ENCODE results near the gene RPS15A. TPM values are rescaled to one million over a fixed set of nuclear protein-coding genes. Genes with fewer than 3 reads are reported as not detected.
A peak's percentile ranks its signal among the peaks of the same experiment; 100 is the strongest.
"Not testable (repeated sequence)": the region's sequence is repeated elsewhere in the genome, so short reads cannot be mapped to it uniquely, and the experiment has no call there.

RPS15A gene
- total RNA-seq, 1 donor from 2014 or later: 1,438 TPM

DNA sequence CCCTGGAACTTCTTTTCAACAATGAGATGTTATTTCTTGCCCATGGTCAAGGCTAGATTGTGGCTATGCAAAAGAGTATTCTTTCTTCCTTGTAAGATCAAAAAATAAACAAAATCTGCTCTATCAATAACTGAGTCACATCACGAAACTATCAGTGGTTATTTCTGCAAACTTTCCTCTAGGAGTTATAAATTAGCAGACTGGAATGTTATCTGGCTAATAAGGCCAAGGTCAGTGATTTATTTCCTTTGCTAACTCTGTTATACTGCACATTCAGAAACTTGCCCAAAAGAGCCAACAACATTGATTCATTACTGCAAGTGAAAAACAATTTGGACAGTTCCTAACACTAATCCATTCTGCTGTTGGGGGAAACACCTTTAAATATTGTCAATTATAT is 6.2 kb upstream of the RPS15A start:
- ATAC-seq: no peak

DNA sequence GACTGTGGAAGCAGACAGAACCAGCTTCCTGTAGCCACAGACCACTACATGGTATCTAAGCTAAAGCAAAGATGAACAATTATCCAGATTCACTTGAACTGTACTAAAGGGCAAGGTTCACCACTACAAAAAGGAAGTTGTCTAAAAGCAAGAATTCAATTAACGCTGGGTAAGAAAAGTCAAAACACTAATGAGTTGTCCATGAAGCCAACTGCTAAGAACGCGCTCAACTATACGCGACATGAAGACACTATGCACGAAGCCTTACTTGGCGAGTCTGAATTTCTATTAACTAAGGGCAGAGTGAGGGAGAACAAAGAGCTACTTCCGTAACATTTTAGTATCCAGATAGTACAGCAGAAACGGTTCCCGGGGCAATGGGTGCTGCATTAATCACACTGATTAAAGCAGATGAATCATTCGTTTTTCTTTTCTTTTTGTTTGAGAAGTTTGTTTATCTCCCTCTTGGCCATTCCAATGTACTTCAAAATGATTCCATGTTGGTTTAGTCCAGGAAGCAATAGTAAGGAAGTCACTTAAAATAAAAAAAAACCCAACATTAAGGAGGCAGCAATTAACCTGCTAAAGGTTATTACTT is 2.8 kb upstream of the RPS15A start:
- peak; percentile 42 for ATAC-seq

DNA sequence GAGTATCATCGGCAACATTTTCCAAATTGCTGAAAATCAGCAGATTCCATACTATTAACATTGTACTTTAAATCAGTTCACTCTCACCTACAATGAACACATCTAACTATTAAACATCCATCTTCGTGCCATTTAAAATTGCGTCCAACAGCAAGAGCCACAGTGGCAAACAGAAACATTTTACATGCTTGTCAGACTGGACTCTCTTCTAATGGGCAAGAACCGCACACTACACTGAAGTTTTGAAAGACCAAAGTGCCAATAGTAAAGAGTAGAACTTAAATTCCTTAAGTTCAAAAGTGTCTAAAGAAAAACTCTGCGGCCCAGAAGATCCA is 652 bp downstream of the RPS15A start:
- ATAC-seq: no peak

DNA sequence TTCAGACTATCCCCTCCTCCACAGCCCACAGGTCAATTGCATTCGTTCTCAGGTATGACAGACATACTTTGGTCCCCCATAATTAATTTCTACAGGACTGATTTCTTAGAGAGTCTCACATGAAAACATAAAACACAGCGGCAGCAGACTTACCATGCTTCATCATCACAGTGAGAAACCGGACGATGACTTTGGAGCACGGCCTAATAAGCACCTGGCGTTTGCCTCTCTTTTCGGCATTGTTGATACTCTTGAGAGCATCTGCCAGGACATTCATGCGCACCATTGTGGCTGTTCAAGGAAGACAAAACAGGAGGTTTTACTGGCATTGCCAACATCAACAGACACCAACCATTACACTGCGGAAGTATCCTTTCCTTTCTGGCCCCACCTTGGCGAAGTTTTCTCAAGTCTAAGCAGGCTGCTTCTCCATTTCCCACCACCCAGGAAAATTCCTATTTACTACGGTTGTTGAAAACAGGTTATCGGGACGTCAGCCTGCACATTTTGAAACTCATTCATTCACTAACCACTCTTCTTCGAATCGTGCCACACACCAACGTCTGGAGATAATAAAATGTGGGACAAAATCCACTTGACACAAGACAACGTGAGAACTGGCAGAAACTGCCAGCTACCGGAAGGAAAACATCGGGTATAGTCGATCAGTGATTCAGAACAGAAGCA is 1.2 kb downstream of the RPS15A start:
- peak; percentile 6 for ATAC-seq

DNA sequence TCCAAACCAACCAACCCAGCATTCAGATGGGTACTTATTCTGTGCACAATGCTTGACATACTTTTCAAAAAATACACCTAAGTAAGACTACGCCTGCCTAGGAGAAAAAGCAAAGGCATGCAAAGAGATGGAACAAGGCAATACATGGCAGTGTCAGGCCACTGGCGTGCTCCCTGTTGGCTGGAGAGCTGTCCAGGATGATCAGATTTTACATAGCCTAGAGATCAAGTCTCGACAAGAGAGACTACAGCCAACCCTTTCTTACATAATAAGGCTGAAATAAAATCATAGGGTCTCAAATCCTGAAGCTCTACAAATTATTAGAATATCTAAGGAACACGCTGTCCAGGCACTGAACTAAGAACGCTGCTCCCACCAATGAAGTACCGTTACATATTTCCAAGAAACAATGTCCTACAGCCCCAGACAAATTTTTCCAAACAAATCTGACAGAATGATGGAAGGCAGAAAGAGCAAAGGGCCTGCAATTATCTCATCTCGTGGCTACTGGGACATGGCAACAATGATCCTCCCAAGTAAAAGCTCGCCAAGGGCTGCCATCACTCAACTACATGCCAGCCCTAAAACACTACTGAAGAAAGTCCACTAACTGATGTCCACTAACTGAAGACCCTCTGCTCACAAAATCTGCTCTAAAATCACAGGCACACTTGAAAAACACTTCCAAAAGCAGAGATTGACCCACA is 5.1 kb downstream of the RPS15A start:
- no peak for ATAC-seq

DNA sequence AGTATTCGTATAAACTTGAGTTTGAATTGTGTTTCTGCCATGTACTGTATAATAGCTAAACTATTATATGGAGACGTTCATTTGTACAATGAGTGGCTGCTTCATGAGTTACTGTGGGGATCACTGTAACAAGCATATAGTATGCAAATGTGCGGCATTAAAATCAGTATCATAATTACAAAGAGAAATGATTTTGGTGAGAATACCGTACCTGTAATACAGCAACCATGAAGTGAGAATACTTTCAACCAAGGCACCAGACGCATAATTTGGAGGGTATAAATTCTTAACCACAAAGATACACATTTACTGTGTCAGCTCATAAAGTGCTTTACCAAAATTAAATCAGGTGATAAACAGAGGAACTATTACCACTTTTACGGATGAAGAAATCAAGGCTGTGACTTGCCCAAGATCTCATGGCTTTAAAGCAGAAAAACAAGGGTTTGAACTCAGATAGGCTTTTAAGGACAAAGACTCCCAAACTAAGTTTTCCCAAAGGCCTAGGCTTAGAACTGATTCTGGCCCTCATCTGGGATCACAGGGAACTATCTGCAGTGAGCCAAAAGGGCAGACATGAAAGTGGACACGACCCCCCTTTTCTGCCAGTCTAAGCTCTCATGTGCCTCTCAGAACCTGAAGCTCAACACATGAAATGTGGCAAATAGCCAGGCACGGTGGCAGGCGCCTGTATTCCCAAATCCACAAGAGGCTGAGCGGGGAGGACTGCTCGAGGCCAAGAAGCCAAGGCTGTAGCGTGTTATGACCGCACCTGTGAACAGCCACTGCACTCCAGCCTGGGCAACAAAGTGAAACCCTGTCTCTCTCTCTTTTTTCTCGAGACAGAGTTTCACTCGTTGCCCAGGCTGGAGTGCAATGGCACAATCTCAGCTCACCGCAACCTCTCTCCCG is 6.4 kb downstream of the RPS15A start:
- no peak for ATAC-seq

DNA sequence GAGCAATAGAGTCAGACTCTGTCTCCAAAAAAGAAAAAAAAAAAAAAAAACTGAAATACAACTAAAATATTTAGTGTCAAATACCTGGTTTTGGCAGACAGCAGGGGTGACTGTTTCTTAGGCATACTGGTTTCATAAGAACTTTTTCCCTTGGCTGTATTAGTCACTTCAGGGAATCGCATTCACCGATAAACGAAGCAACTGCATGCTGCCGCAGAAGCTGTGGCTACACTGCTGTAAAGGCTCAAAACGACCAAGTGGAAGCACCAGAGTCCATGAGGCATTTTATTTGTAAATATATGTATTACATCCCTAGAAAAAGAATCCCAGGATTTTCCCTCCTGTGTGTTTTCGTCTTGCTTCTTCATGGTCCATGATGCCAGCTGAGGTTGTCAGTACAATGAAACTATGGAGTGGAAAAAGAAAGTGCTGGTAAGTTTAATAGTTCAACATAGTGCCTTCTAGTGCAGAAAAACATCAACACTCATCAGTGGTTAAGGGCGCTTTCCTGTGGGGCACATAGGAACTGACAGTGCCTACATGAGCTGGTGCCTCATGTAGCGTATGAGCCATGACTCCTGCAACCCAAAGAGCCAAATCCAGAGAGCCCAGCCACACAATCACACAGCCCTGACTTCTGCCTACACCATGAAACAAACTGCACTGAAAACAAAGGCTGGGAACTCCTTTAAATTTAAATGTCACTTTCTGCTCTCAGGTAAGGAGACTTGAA is 7.3 kb downstream of the RPS15A start:
- ATAC-seq: no peak

DNA sequence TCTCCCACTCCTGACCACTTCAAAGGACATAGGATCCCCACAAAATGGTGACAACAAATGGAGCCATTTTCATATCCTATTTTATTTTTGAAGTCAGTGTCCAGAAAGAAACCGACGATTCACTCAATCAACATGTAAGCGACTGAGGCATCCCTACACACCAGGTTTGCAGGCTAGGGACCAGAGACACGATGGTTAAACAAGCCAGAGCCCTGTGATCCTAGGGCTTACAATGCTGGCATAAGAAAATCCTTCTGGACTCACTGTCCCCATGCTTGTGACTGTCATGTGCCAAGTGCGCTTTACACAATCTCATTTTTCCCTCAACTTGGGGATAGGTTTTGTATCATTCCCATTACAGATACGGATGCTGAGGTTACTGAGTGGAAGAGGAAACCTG is 8.9 kb downstream of the RPS15A start:
- ATAC-seq: not testable (repeated sequence)

DNA sequence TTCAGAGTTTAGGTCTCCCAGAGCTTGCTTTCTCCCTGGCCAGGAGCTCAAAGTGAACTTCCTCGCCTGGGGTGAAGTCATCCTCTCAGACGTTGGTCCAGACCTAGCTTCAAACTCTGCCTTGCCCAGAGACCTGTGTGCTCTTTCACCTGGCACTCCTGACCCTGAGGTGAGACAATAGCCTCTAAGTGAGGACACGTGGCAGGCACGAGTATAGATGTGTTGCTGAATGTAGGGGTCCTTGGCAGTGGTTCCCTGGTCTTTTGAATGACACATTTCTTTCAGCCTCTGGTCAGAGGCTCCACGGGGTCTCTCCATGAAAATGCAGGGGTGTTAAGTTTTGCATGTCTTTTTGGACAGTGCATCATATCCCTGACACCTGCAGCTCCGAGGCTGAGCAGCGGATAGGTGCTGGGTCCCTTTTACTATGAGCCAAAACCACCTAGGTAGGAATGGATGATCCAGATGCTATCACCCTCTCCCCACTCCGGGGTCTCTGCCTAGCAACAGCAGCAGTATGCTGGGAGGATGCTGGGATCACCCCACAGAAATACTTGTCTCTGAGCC is 9.6 kb downstream of the RPS15A start:
- peak; percentile 42 for ATAC-seq

DNA sequence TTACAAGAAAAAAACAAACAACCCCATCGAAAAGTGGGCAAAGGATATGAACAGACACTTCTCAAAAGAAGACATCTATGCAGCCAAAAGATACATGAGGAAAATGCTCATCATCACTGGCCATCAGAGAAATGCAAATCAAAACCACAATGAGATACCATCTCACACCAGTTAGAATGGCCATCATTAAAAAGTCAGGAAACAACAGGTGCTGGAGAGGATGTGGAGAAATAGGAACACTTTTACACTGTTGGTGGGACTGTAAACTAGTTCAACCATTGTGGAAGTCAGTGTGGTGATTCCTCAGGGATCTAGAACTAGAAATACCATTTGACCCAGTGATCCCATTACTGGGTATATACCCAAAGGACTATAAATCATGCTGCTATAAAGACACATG is 12.5 kb downstream of the RPS15A start:
- not testable (repeated sequence) for ATAC-seq

DNA sequence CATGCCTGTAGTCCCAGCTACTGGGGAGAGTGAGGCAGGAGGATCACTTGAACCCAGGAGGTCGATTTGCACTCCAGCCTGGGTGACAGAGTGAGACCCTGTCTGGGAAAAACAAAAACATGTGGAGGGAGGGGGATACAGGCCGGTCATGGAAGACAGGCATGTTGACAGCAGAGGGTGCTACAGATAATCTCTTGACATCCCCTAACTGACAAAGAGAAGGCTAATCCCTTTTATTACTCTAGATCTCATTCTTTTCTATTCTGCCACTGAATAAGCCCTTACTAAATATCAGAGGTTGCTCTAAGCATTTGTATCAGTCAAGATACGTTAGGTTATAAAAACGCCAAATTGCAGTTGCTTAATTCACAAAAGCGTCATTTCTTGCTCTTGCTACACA is 13.8 kb downstream of the RPS15A start:
- not testable (repeated sequence) for ATAC-seq

DNA sequence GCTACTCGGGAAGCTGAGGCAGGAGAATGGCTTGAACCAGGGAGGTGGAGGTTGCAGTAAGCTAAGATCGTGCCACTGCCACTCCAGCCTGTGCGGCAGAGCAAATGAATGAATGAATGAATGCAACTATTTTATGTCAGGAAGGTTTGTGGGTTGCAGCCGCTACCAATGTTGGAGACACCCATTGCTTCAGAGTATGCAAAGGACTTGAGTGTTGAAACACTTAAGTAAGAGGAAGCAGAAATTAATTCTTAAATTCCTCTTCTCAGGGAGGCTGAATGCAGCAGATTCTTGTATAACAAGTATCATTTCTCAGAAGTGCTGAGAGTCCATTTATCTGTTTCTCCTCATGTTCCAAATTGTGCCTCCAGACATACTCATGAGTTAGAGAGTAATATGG is 15.5 kb downstream of the RPS15A start:
- ATAC-seq: not testable (repeated sequence)

DNA sequence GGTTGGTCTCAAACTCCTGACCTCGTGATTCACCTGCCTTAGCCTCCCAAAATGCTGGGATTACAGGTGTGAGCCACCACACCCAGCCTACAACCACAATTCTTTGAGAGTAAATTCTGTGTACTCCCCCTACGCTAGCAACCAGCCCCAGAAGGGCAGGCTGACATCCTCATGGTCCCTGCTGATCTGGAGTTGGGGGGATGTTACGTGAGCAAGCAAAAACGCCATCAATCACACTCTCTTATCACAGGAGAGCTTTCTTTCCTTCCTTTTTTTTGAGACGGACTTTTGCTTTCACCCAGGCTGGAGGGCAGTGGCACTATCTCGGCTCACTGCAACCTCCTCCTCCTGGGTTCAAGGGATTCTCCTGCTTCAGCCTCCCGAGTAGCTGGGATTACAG is 18.0 kb downstream of the RPS15A start:
- ATAC-seq: not testable (repeated sequence)

DNA sequence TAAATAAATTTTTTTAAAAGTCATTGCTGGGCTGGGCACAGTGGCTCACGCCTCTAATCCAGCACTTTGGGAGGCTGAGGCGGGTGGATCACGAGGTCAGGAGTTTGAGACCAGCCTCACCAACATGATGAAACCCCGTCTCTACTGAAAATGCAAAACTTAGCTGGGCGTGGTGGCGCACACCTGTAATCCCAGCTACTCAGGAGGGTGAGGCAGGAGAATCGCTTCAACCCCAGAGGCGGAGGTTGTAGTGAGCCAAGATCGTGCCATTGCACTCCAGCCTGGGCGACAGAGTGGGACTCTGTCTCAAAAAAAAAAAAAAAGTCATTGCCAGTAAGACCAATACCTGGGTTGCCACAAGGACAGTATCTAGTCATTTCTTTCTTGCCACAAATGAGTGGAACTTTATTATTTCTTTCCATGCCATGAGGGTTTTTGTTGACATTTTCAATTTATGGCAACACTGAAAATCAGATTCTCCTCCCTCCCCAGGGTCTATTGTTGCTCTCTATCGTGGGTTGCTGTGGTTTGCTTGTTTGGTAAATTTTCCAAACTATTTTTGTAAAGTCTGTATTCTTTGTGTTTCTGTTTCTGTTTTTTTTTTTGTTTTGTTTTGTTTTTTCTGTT is 19.7 kb downstream of the RPS15A start:
- ATAC-seq: not testable (repeated sequence)

DNA sequence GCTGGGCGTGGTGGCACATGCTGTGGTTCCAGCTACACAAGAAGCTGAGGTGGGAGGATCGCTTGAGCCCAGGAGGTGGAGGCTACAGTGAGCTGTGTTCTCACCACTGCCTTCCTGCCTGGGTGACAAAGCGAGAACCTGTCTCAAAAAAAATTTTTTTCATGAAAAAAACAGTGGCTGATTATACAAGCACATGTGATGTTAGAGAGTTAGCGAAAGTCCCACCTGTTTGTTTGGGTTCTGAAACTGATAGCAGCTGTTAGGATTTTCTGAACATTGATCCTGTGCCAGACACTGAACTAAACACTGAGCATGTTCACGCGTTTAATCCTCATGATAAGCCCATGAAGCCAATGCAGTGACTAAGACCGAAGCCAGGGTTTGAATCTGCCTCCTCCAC is 22.9 kb downstream of the RPS15A start:
- not testable (repeated sequence) for ATAC-seq

DNA sequence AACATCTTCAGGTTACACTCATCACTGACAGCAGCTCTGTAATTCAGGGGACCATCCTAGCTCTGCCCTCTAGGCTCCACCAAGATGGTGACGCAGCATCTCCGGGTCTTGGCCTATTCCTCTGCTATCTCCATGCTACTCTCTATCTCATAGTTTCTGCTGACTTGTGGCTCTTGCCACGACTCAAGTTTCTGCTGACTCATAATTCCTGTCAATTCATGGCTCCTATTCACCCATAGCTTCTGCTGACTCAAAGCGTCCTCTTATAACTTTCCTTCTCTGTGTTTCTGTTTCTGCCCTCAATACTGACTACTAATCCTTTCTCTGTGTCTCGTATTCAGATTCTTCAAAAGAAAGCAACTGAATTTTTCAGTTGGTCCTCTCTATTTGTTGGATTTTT is 27.4 kb downstream of the RPS15A start:
- ATAC-seq: peak; percentile 70

DNA sequence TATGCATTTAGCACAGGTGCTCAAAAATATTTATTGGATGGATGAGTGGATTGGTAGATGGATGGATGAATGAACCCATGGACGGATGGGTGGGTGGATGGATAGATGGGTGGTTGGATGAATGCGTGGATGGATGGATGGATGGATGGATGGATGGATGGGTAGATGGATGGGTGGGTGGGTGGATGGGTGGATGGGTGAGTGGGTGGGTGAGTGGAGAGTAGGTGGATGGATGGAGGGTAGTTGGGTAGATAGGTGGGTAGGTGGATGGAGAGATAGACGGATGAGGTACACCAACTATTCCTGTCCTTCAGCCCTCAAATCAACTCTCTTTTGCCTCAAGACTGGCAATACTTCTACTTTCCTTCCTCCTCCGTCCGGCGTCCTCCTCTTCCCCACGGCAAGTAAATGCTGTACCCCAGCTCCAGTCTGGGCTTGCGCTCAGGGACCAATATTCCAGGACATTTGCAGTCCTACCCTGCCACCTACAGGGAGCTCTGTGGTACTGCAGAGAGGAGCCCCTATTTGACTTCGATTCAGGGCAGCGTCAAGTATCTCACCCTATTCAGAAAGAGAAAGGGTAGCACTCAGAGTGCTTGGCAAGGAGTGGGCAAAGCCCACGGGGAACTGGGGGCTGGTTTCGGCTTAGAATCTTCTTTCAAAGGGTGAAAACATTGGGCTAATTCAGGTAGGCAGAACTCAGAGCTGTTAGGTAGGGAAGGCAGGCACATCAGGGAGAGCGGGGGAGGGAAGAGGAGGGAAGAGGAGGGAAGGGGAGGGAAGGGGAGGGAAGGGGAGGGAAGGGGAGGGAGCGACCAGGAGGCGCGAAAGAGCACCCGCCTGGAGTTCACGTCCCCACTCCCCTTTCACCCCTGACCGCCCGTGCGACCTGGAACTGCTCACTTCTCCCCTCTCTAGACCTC is 30.3 kb downstream of the RPS15A start:
- peak; percentile 92 for ATAC-seq

DNA sequence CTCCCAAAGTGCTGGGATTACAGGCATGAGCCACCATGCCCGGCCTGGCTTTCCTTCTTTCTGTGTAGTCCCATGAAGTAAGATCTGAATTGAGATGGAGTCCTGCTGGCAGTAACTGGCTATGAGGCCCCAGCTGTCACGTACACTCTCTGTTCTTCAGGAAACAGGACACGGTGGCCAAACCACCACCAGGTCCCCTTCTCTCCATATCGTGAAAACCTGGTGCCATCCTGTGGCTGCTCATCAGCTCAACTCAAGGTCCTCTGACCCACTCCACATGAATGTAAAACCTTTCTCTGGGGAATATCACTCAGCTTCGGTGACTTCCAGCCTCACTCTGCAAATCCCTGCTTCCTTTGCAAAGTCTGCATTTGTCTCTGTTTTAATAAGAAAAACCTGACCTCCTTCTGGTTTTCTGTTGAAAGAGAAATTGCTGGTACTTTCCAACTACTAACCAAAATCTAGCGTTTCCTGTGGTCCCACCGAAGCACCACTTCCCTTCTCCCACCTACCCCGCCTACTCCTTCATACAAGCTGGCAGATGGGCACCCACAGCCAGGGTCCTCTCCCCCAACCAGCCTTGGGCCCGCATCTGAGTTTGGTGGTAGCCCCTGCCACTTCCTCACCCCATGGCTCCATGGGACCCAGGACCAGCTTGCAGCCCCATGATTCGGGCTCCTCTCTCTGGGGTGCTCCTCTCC is 32.0 kb downstream of the RPS15A start:
- ATAC-seq: not testable (repeated sequence)

DNA sequence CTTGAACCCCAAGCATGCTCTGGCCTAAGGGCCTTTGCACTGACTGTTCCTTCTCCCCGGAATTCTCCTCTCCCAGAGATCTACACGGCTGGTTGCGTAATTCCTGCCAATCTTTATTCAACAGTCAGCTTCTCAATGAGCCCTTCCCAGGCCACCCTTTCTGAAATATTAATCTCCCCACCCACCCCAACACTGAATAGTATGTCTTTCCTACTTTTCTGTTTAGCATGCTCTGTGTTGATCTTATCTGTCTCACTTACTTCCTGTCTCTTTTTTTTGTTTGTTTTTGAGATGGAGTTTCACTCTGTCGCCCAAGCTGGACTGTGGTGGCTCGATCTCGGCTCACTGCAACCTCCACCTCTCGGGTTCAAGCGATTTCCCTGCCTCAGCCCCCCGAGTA is 33.5 kb downstream of the RPS15A start:
- ATAC-seq: not testable (repeated sequence)

DNA sequence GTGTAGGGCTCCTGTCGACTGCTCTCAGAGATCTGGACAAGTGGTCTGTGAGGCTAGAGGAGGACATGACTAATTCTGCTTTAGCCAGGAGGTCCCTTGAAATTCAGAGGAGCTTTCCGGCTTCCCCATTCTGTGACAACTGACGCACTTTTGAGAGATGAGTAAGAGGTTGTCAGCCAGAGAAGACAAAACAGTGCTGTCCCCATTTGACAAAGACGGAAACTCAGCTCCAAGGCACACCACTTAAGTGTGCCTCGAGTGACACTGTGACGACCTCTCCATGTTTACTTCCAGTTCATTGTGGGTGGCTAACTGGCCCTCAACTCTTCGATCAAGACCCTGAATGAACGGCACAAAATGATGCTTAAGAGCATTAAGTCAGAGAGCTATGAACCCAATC is 47.3 kb downstream of the RPS15A start:
- ATAC-seq: not testable (repeated sequence)

All from esophagus mucosa (tissue), 1 donor.